Cerebellar nuclear complex (tissue), 1 donor: ENCODE results near the gene AHNAK2.
"Not testable (repeated sequence)": the region's sequence is repeated elsewhere in the genome, so short reads cannot be mapped to it uniquely, and the experiment has no call there.

Experiments
- DNase-seq, 2 experiments: peaks; one replicate each; lab custom pipeline; 2025; lab: John Stamatoyannopoulos, UW

Gene AHNAK2

DNA sequence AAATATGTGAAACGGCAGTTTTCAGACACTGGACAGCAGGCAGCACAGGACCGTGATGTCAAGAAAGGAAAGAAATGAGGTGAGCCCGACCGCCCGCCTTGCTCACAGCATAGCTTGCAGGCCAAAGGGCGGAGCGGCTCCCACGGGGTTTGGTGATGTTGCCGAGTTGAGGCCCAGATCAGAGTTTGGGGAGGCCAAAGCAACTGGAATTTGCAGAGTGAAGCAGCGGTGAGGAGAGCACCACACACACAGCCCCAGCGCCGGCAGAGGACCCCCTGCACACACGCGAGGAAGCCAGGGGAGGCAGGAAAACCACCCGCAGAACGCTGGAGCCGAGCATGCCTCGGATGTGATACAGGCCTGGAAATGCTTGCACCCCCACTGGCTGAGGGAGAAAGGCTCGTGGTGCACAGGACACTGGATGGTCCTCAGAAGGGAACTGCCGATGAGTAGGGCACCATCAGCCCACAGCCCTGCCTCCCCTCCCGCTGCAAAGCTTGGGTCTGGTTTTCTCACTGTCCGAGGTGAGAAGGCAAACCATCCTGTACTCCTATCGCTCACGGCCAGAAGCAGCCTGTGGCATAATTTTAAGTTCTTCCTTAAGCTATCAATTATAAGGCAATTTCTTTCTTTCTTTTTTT is 79.2 kb downstream of the AHNAK2 start:
- DNase-seq, result no peak

GRCh38 chr14:104898195-104898558 is 80.0 kb downstream of the AHNAK2 start:
- no peak for DNase-seq

DNA sequence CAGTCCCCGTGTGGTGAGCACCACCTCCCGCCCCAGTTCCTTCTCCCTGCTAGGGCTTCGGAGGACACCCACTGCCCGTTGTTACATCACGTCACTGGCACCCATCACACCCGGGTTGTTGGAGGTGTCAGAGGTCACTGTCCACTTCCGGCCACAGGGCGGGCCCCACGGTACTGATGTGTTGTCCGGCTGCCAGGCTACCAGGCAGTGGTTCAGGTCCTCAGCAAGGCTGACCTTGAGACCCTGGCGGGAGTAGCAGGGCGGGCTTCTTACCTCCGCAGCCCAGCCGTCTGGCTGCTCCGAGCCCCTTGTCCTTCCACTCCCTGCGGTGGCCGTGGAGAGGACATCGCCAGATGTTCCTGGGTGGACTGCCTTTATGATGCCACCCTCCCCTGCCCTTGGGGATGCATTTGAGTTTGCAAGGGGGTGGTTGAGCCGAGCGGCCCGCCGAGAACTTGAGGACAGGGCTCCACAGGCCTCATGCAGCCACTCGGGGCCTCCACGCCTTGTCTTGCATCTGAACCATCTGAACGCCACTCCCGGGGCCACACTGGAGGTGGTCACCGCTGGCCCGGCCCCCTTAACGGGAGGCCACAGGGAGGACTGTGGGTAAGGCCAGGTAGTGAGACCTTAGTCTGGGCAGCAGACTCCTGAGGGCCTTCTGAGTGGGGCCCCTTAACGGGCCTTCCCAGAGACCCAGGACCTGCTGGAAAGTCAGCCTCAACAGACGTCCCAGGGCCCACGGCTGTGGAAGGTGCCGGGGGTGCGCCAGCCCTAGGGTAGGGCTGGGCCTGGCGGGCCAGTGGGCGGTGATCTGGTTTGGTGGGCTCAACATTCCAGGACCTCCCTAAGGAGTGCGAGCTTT is 80.6 kb downstream of the AHNAK2 start:
- no peak for DNase-seq

DNA sequence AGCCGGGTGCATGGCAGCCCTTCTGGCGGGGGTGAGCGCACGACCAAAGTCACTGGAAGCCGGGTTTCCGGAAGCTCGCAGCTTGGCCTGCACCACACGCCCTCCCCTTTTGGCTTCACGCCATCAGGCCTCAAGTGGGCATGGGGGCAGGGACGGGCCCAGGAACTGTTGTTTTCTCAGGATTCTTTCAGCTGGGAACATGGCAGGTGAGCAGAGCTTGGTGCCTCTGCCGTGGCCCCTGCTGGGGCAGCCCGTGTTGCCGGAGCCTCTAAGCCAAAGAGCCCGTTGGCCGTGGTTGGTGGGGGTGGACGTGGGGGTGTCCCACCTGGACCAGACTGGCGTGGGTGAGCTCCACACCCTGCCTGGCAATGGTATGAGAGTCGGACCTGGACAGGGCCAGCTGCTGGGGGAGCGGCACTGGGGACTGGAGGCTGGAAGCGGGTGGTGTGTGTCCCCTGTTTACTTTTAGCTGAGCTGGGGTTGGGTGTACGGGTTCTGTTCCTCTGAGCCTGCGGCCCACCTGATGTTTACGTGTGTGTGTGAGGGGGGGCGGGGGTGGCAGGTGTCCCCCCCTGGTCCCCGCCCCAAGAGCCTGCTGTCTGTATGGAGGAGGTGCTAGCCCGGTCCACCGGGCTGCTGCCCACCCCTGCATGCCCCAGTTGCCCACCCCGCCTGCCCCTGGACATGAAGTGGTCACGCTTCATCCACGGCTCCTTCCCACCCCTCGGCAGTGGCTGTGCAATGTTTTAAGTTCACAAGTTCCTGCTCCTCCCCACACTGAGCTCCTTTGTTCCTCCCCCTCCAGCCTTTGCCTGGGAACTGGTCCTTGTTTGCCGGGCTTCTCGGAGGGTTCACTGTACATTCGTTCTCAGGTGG is 82.2 kb downstream of the AHNAK2 start:
- DNase-seq, result no peak

GRCh38 chr14:104895207-104895785 is 82.9 kb downstream of the AHNAK2 start:
- DNase-seq, result no peak

DNA sequence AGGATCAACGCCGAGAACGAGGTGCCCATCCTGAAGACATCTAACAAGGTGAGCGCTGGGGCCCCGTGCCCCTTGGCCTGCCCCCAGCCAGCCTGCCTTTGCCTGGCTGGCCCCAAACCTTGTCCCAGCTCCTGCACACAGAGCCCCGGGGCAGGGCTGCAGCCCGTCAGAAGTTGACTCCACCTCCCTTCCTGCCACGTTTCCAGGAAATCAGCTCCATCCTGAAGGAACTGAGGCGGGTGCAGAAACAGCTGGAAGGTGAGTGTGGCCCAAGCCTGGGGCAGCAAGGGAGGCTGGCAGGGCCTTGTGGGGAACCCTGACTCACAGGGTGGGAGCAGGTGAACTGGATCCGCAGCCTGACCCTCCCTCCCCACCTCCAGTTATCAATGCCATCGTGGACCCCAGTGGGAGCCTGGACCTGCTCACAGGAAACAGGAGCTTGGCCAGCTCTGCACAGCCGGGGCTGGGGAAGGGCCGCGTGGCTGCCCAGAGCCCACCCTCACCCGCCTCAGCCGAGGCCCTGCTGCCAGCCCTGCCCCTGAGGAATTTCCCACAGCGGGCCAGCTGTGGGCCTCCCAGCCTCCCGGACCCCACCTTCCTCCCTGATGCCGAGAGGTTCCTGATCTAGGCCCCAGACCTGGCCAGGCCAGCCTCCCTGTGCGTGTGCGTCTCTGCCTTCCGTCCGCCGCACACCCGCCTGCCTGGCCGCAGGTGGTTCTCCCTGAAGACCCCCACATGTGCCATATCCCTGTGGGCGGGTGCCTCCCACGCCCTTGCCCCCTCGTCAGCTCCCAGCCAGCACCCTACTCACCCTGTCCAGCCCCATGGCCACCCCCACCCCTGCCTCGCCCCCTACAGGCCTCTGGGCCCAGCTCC is 83.6 kb downstream of the AHNAK2 start:
- DNase-seq, result no peak

- no peak for DNase-seq
Observed at GRCh38 chr14:104893435-104894207, 84.6 kb downstream of the AHNAK2 start.

GRCh38 chr14:104892531-104893434 is 85.4 kb downstream of the AHNAK2 start:
- DNase-seq, result no peak

DNA sequence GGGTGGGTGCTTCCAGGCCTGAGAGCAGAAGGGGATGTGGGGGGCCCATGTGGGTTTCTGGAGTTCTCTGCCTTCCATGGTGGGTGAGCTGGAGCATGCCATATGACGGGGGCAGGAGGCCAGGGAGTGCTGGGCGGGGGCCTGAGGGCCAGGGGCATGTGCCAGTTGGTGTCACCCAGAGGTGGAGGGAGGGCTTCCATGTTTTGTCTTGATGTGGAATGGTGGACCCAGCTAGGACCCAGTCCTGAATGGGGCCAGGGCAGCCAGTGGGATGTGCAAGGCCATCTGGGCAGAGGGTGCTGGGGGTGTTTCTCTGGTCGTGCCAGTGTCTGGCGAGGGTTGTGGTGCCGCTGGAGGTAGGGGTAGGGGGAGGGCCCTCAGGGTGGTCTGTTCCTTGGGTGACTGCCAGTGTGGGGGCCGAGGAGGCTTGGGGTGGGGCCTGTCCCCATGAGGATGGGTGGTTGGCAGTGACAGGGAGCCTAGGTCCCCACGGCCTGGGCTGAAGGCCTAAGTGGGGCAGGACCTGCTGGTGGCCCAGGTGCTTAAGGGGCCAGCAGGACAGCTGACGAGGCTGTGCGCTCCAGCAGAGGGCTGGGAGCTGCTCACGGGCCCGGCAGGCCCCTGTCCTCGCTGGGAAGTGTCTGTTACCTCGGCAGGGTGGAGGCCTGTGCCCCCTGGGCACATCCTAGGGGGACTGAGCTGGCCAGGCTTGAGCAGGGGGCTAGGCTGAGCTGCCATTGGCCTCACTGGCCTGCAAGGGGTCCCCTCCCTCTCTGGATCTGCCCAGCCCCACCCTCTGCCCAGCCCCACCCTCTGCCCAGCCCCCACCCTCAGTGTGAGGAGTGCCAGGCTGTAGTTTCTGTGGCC is 86.3 kb downstream of the AHNAK2 start:
- DNase-seq, result no peak

DNA sequence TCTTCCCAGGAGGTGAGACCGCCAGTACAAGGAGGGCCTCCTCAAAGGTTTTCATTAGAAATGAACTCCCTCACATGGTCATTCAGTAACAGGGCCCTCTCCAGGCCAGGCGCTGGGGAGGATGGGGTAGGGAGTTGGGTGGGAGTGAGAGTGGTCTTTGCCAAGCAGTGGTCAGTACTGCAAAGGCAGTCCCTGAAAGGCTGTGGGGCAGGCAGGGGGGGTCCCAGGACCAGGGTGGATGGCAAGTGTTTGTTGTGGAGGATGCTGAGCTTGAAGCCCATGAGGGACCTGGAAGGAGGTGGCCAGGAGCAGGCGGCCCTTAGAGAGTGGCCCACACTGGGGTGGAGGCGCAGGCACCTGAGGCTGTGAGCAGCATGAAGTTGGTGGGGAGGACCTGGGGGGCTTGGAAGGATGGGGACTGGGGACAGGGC is 87.0 kb downstream of the AHNAK2 start:
- no peak for DNase-seq

- DNase-seq, result not testable (repeated sequence)
Observed at GRCh38 chr14:104890292-104890691, 87.9 kb downstream of the AHNAK2 start.

GRCh38 chr14:104889375-104889757 is 88.8 kb downstream of the AHNAK2 start:
- DNase-seq, result no peak

- DNase-seq, result no peak
Observed at GRCh38 chr14:104888489-104889374, 89.4 kb downstream of the AHNAK2 start.

- DNase-seq, result no peak
Observed at GRCh38 chr14:104887623-104888488, 90.3 kb downstream of the AHNAK2 start.
